ENCODE data around the gene FGD6.

Gene FGD6

GRCh38 chr12:95115641-95116040 lies 101.6 kb downstream of the FGD6 start:
- Histone ChIP-seq H3K79me2 (ENCODE audit: control insufficient read depth, insufficient read depth, low read length, poor library complexity) (no peaks in the 10 kb centered on the region), H3K4me2 (ENCODE audit: low read length) (no peak overlapping the region), H3K4me3 (ENCODE audit: low read depth, low read length) (no peak overlapping the region), H3K79me1 (ENCODE audit: low read length) (no peaks in the 10 kb centered on the region), H3K14ac (ENCODE audit: low read length) (no peak overlapping the region), H2BK120ac (ENCODE audit: insufficient read depth, low read length, poor library complexity) (no peak overlapping the region), H4K91ac (ENCODE audit: low read depth, low read length) (no peak overlapping the region), H3K4me1 (ENCODE audit: control insufficient read depth in 1 of 2, insufficient read depth in 2 of 2, low read length in 2 of 2) (peaks cover 0 to 5% of the 10 kb centered on the region in 2 experiments), H3K9me3 (ENCODE audit: insufficient read depth, low read depth, low read length) (no peaks in the 10 kb centered on the region), H3K18ac (ENCODE audit: low read length) (no peak overlapping the region), H2AK5ac (ENCODE audit: low read length) (no peak overlapping the region), H3K23ac (ENCODE audit: low read length) (no peak overlapping the region), H2AFZ (ENCODE audit: insufficient read depth, low read length, poor library complexity) (no peak overlapping the region), H3K4ac (ENCODE audit: low read depth, low read length) (no peak overlapping the region), H4K8ac (ENCODE audit: low read depth, low read length) (no peak overlapping the region), H3K27ac (ENCODE audit: low read depth, low read length) (no peak overlapping the region), H3K9ac (ENCODE audit: low read length) (no peak overlapping the region), H3K27me3 (ENCODE audit: insufficient read depth, low read length) (no peaks in the 10 kb centered on the region), H4K12ac (ENCODE audit: low read depth, low read length) (no peak overlapping the region), H2BK12ac (ENCODE audit: low read length) (peak overlapping the region; percentile 49), H3K36me3 (ENCODE audit: control insufficient read depth in 1 of 2, insufficient read depth in 2 of 2, low read length in 2 of 2) (peaks cover 19 to 23% of the 10 kb centered on the region in 2 experiments), H2BK5ac (ENCODE audit: low read depth, low read length, poor library complexity) (peak overlapping the region; percentile 40)
- no peak for DNase-seq
- no CpG with 5 or more reads among the region's 7 CpGs for WGBS (ENCODE audit: extremely low coverage, insufficient coverage, insufficient read length)

GRCh38 chr12:95114766-95115405 lies 102.4 kb downstream of the FGD6 start:
- H3K4me1 ChIP-seq (ENCODE audit: control insufficient read depth in 1 of 2, insufficient read depth in 2 of 2, low read length in 2 of 2) = peaks cover 0 to 5% of the 10 kb centered on the region in 2 experiments
- no peak overlapping the region for H2BK120ac ChIP-seq (ENCODE audit: insufficient read depth, low read length, poor library complexity)
- H3K23ac ChIP-seq (ENCODE audit: low read length) = no peak overlapping the region
- DNase-seq = no peak
- H3K9me3 ChIP-seq (ENCODE audit: insufficient read depth, low read depth, low read length) = no peaks in the 10 kb centered on the region
- H3K4ac ChIP-seq (ENCODE audit: low read depth, low read length) = no peak overlapping the region
- H3K36me3 ChIP-seq (ENCODE audit: control insufficient read depth in 1 of 2, insufficient read depth in 2 of 2, low read length in 2 of 2) = peaks cover 22 to 25% of the 10 kb centered on the region in 2 experiments
- no peak overlapping the region for H2AFZ ChIP-seq (ENCODE audit: insufficient read depth, low read length, poor library complexity)
- no peaks in the 10 kb centered on the region for H3K27me3 ChIP-seq (ENCODE audit: insufficient read depth, low read length)
- no peak overlapping the region for H3K4me3 ChIP-seq (ENCODE audit: low read depth, low read length)
- no peaks in the 10 kb centered on the region for H3K79me2 ChIP-seq (ENCODE audit: control insufficient read depth, insufficient read depth, low read length, poor library complexity)
- H3K9ac ChIP-seq (ENCODE audit: low read length) = no peak overlapping the region
- no peak overlapping the region for H2BK5ac ChIP-seq (ENCODE audit: low read depth, low read length, poor library complexity)
- H3K18ac ChIP-seq (ENCODE audit: low read length) = no peak overlapping the region
- H4K12ac ChIP-seq (ENCODE audit: low read depth, low read length) = no peak overlapping the region
- H3K27ac ChIP-seq (ENCODE audit: low read depth, low read length) = no peak overlapping the region
- no peak overlapping the region for H3K4me2 ChIP-seq (ENCODE audit: low read length)
- no peak overlapping the region for H3K14ac ChIP-seq (ENCODE audit: low read length)
- no peaks in the 10 kb centered on the region for H3K79me1 ChIP-seq (ENCODE audit: low read length)
- no peak overlapping the region for H4K91ac ChIP-seq (ENCODE audit: low read depth, low read length)
- no peak overlapping the region for H4K8ac ChIP-seq (ENCODE audit: low read depth, low read length)
- no peak overlapping the region for H2BK12ac ChIP-seq (ENCODE audit: low read length)
- no peak overlapping the region for H2AK5ac ChIP-seq (ENCODE audit: low read length)
- no CpG with 5 or more reads among the region's 3 CpGs for WGBS (ENCODE audit: extremely low coverage, insufficient coverage, insufficient read length)

GRCh38 chr12:95107362-95107761 lies 109.9 kb downstream of the FGD6 start:
- no peak overlapping the region for H2AFZ ChIP-seq (ENCODE audit: insufficient read depth, low read length, poor library complexity)
- H3K4me2 ChIP-seq (ENCODE audit: low read length) = no peak overlapping the region
- H3K4ac ChIP-seq (ENCODE audit: low read depth, low read length) = no peak overlapping the region
- no peak overlapping the region for H4K8ac ChIP-seq (ENCODE audit: low read depth, low read length)
- peaks cover 29 to 38% of the 10 kb centered on the region in 2 experiments for H3K36me3 ChIP-seq (ENCODE audit: control insufficient read depth in 1 of 2, insufficient read depth in 2 of 2, low read length in 2 of 2)
- H2BK12ac ChIP-seq (ENCODE audit: low read length) = no peak overlapping the region
- no peak overlapping the region for H3K23ac ChIP-seq (ENCODE audit: low read length)
- H2BK120ac ChIP-seq (ENCODE audit: insufficient read depth, low read length, poor library complexity) = no peak overlapping the region
- no peak overlapping the region for H2AK5ac ChIP-seq (ENCODE audit: low read length)
- no peak overlapping the region for H3K9ac ChIP-seq (ENCODE audit: low read length)
- no peaks in the 10 kb centered on the region for H3K9me3 ChIP-seq (ENCODE audit: insufficient read depth, low read depth, low read length)
- H3K27me3 ChIP-seq (ENCODE audit: insufficient read depth, low read length) = no peaks in the 10 kb centered on the region
- no peak overlapping the region for H2BK5ac ChIP-seq (ENCODE audit: low read depth, low read length, poor library complexity)
- no peak overlapping the region for H4K12ac ChIP-seq (ENCODE audit: low read depth, low read length)
- 100% methylated on average over 1 of the region's 7 CpGs for WGBS (ENCODE audit: extremely low coverage, insufficient coverage, insufficient read length)
- H3K27ac ChIP-seq (ENCODE audit: low read depth, low read length) = no peak overlapping the region
- H3K79me2 ChIP-seq (ENCODE audit: control insufficient read depth, insufficient read depth, low read length, poor library complexity) = no peaks in the 10 kb centered on the region
- H4K91ac ChIP-seq (ENCODE audit: low read depth, low read length) = no peak overlapping the region
- DNase-seq = no peak
- H3K4me3 ChIP-seq (ENCODE audit: low read depth, low read length) = no peak overlapping the region
- no peaks in the 10 kb centered on the region for H3K4me1 ChIP-seq (ENCODE audit: control insufficient read depth in 1 of 2, insufficient read depth in 2 of 2, low read length in 2 of 2)
- no peak overlapping the region for H3K14ac ChIP-seq (ENCODE audit: low read length)
- no peak overlapping the region for H3K18ac ChIP-seq (ENCODE audit: low read length)
- H3K79me1 ChIP-seq (ENCODE audit: low read length) = no peaks in the 10 kb centered on the region

- no peak overlapping the region for H3K14ac ChIP-seq (ENCODE audit: low read length)
- H3K9me3 ChIP-seq (ENCODE audit: insufficient read depth, low read depth, low read length) = no peaks in the 10 kb centered on the region
- no peak overlapping the region for H4K8ac ChIP-seq (ENCODE audit: low read depth, low read length)
- no peak overlapping the region for H2BK5ac ChIP-seq (ENCODE audit: low read depth, low read length, poor library complexity)
- no peaks in the 10 kb centered on the region for H3K79me2 ChIP-seq (ENCODE audit: control insufficient read depth, insufficient read depth, low read length, poor library complexity)
- H3K27me3 ChIP-seq (ENCODE audit: insufficient read depth, low read length) = no peaks in the 10 kb centered on the region
- H4K12ac ChIP-seq (ENCODE audit: low read depth, low read length) = no peak overlapping the region
- no peak overlapping the region for H3K18ac ChIP-seq (ENCODE audit: low read length)
- no peak overlapping the region for H4K91ac ChIP-seq (ENCODE audit: low read depth, low read length)
- no peak overlapping the region for H2BK120ac ChIP-seq (ENCODE audit: insufficient read depth, low read length, poor library complexity)
- H2BK12ac ChIP-seq (ENCODE audit: low read length) = no peak overlapping the region
- WGBS (ENCODE audit: extremely low coverage, insufficient coverage, insufficient read length) = no CpG with 5 or more reads among the region's 8 CpGs
- H3K9ac ChIP-seq (ENCODE audit: low read length) = no peak overlapping the region
- H3K27ac ChIP-seq (ENCODE audit: low read depth, low read length) = no peak overlapping the region
- H2AFZ ChIP-seq (ENCODE audit: insufficient read depth, low read length, poor library complexity) = no peak overlapping the region
- H3K4ac ChIP-seq (ENCODE audit: low read depth, low read length) = no peak overlapping the region
- peaks cover 23 to 35% of the 10 kb centered on the region in 2 experiments for H3K36me3 ChIP-seq (ENCODE audit: control insufficient read depth in 1 of 2, insufficient read depth in 2 of 2, low read length in 2 of 2)
- peaks cover 0 to under 1% of the 10 kb centered on the region in 2 experiments for H3K4me1 ChIP-seq (ENCODE audit: control insufficient read depth in 1 of 2, insufficient read depth in 2 of 2, low read length in 2 of 2)
- no peak for DNase-seq
- no peaks in the 10 kb centered on the region for H3K79me1 ChIP-seq (ENCODE audit: low read length)
- no peak overlapping the region for H2AK5ac ChIP-seq (ENCODE audit: low read length)
- no peak overlapping the region for H3K23ac ChIP-seq (ENCODE audit: low read length)
- H3K4me2 ChIP-seq (ENCODE audit: low read length) = no peak overlapping the region
- H3K4me3 ChIP-seq (ENCODE audit: low read depth, low read length) = no peak overlapping the region
Observed at GRCh38 chr12:95105540-95105939, 111.7 kb downstream of the FGD6 start.
